Activated T-cell treated with anti-CD3 and anti-CD28 coated beads, Interleukin-2, amount 50 U/mL, for 24 hours (primary cell): ENCODE data around the gene KCNQ1OT1.

Experiments
- DNase-seq: peaks from one replicate; pipeline ENCODE4 v3.0.0-alpha.2; 2020
- H3K27ac Mint-ChIP-seq: 2 replicates; pipeline ENCODE4 v1.8.0; 2020; ENCODE audit warnings: mild to moderate bottlenecking, mixed read lengths
- H3K27me3 Mint-ChIP-seq: 2 replicates; pipeline ENCODE4 v1.8.0; 2020; ENCODE audit warnings: mixed read lengths
- H3K36me3 Mint-ChIP-seq: 2 replicates; pipeline ENCODE4 v1.8.0; 2020; ENCODE audit warnings: low read depth, mixed read lengths
- H3K4me1 Mint-ChIP-seq: 2 replicates; pipeline ENCODE4 v1.8.0; 2020; ENCODE audit warnings: low read depth, mixed read lengths
- H3K4me3 Mint-ChIP-seq: 2 replicates; pipeline ENCODE4 v1.8.0; 2020; ENCODE audit warnings: mild to moderate bottlenecking, moderate library complexity, mixed read lengths
- H3K9me3 Mint-ChIP-seq: 2 replicates; pipeline ENCODE4 v1.8.0; 2020; ENCODE audit warnings: mixed read lengths

The KCNQ1OT1 gene

GRCh38 chr11:2577031-2577990, 122.5 kb downstream of the KCNQ1OT1 start:
- H3K27me3 Mint-ChIP-seq = no peaks in the 10 kb centered on the region
- no peak overlapping the region for H3K4me3 Mint-ChIP-seq
- H3K27ac Mint-ChIP-seq = no peak overlapping the region
- no peak for DNase-seq
- H3K4me1 Mint-ChIP-seq = no peaks in the 10 kb centered on the region
- no peaks in the 10 kb centered on the region for H3K9me3 Mint-ChIP-seq
- H3K36me3 Mint-ChIP-seq = no peaks in the 10 kb centered on the region

- no peak overlapping the region for H3K27ac Mint-ChIP-seq
- H3K4me1 Mint-ChIP-seq = no peaks in the 10 kb centered on the region
- no peak overlapping the region for H3K4me3 Mint-ChIP-seq
- DNase-seq = no peak
- H3K9me3 Mint-ChIP-seq = no peaks in the 10 kb centered on the region
- no peaks in the 10 kb centered on the region for H3K27me3 Mint-ChIP-seq
- no peaks in the 10 kb centered on the region for H3K36me3 Mint-ChIP-seq
Observed at GRCh38 chr11:2576549-2576948, 123.2 kb downstream of the KCNQ1OT1 start.

- H3K36me3 Mint-ChIP-seq = no peaks in the 10 kb centered on the region
- H3K27me3 Mint-ChIP-seq = no peaks in the 10 kb centered on the region
- no peak overlapping the region for H3K27ac Mint-ChIP-seq
- H3K4me3 Mint-ChIP-seq = no peak overlapping the region
- no peaks in the 10 kb centered on the region for H3K4me1 Mint-ChIP-seq
- peak; percentile 11 for DNase-seq
- no peaks in the 10 kb centered on the region for H3K9me3 Mint-ChIP-seq
Observed at GRCh38 chr11:2576111-2576510, 123.7 kb downstream of the KCNQ1OT1 start.

GRCh38 chr11:2575591-2576051, 124.2 kb downstream of the KCNQ1OT1 start:
- Mint-ChIP-seq H3K4me3 (no peak overlapping the region), H3K9me3 (no peaks in the 10 kb centered on the region), H3K27me3 (no peaks in the 10 kb centered on the region), H3K4me1 (no peaks in the 10 kb centered on the region), H3K36me3 (no peaks in the 10 kb centered on the region), H3K27ac (no peak overlapping the region)
- no peak for DNase-seq

- no peak overlapping the region for H3K27ac Mint-ChIP-seq
- no peaks in the 10 kb centered on the region for H3K4me1 Mint-ChIP-seq
- DNase-seq = no peak
- no peak overlapping the region for H3K4me3 Mint-ChIP-seq
- H3K27me3 Mint-ChIP-seq = no peaks in the 10 kb centered on the region
- H3K9me3 Mint-ChIP-seq = no peaks in the 10 kb centered on the region
- no peaks in the 10 kb centered on the region for H3K36me3 Mint-ChIP-seq
Observed at GRCh38 chr11:2574553-2575535, 125.0 kb downstream of the KCNQ1OT1 start.

GRCh38 chr11:2574043-2574552, 125.7 kb downstream of the KCNQ1OT1 start:
- Mint-ChIP-seq H3K27me3 (no peaks in the 10 kb centered on the region), H3K4me1 (no peaks in the 10 kb centered on the region), H3K36me3 (no peaks in the 10 kb centered on the region), H3K27ac (no peak overlapping the region), H3K9me3 (no peaks in the 10 kb centered on the region), H3K4me3 (no peak overlapping the region)
- no peak for DNase-seq

GRCh38 chr11:2573240-2574042, 126.4 kb downstream of the KCNQ1OT1 start:
- Mint-ChIP-seq H3K27me3 (no peaks in the 10 kb centered on the region), H3K36me3 (no peaks in the 10 kb centered on the region), H3K4me1 (no peaks in the 10 kb centered on the region), H3K27ac (no peak overlapping the region), H3K9me3 (no peaks in the 10 kb centered on the region), H3K4me3 (no peak overlapping the region)
- DNase-seq = no peak

GRCh38 chr11:2572491-2573239, 127.1 kb downstream of the KCNQ1OT1 start:
- Mint-ChIP-seq H3K4me3 (no peak overlapping the region), H3K9me3 (no peaks in the 10 kb centered on the region), H3K36me3 (no peaks in the 10 kb centered on the region), H3K27ac (no peak overlapping the region), H3K4me1 (no peaks in the 10 kb centered on the region), H3K27me3 (no peaks in the 10 kb centered on the region)
- no peak for DNase-seq

GRCh38 chr11:2571598-2572281, 128.1 kb downstream of the KCNQ1OT1 start:
- H3K27ac Mint-ChIP-seq = no peak overlapping the region
- no peak for DNase-seq
- H3K4me3 Mint-ChIP-seq = no peak overlapping the region
- H3K4me1 Mint-ChIP-seq = no peaks in the 10 kb centered on the region
- no peaks in the 10 kb centered on the region for H3K9me3 Mint-ChIP-seq
- H3K27me3 Mint-ChIP-seq = no peaks in the 10 kb centered on the region
- no peaks in the 10 kb centered on the region for H3K36me3 Mint-ChIP-seq

GRCh38 chr11:2570841-2571597, 128.8 kb downstream of the KCNQ1OT1 start:
- H3K9me3 Mint-ChIP-seq = no peaks in the 10 kb centered on the region
- H3K4me3 Mint-ChIP-seq = no peak overlapping the region
- H3K36me3 Mint-ChIP-seq = no peaks in the 10 kb centered on the region
- no peak for DNase-seq
- no peaks in the 10 kb centered on the region for H3K27me3 Mint-ChIP-seq
- no peak overlapping the region for H3K27ac Mint-ChIP-seq
- H3K4me1 Mint-ChIP-seq = no peaks in the 10 kb centered on the region

GRCh38 chr11:2570211-2570811, 129.5 kb downstream of the KCNQ1OT1 start:
- Mint-ChIP-seq H3K36me3 (no peaks in the 10 kb centered on the region), H3K9me3 (no peaks in the 10 kb centered on the region), H3K27me3 (no peaks in the 10 kb centered on the region), H3K4me1 (no peaks in the 10 kb centered on the region), H3K4me3 (no peak overlapping the region), H3K27ac (no peak overlapping the region)
- DNase-seq = no peak

GRCh38 chr11:2569731-2570210, 130.0 kb downstream of the KCNQ1OT1 start:
- H3K36me3 Mint-ChIP-seq = no peaks in the 10 kb centered on the region
- no peaks in the 10 kb centered on the region for H3K9me3 Mint-ChIP-seq
- no peak overlapping the region for H3K4me3 Mint-ChIP-seq
- no peaks in the 10 kb centered on the region for H3K27me3 Mint-ChIP-seq
- no peak overlapping the region for H3K27ac Mint-ChIP-seq
- no peaks in the 10 kb centered on the region for H3K4me1 Mint-ChIP-seq
- no peak for DNase-seq
